ENCODE data around the gene LRRC4B. TPM values are rescaled to one million over a fixed set of nuclear protein-coding genes. Genes with fewer than 3 reads are reported as not detected.

LRRC4B gene
- polyA plus RNA-seq, 1 of the 3 experiments (the other 2 are of a cell fraction), result 6.9 TPM

DNA sequence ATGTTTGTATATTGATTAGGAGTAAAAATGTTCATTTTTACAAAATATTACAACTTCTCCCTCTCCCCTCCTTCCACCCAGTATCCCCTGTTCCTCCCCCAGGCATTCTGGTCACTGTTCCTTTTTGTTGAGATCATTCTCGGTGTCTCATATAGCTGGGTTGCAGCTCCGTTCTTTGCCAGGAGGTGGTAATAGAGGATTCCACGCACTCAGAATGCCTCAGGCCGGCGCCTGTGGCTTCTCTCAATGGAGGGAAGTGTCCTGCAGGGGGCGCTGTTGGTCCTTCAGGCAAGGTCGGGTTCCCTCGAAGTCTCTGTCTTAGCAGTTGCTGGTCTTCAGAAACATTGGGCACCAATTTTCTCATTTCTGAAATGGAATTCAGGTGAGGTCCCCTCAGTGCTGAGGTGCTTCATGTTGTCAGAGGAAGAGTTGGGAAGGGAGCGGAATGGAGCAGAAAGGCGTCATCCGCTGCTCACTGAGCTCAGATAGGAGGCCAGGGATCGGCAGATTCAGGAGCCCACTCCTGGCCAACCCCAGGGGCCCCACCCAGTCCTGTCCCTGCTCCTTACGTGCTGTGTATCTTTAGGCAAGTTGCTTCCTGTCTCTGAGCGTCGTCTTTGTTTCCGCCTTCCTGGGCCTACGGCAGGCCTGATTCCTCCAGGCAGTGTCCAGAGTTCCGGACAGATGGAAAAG is 81.3 kb downstream of the LRRC4B start:
- Histone ChIP-seq H3K36me3 (replicated peaks in 1 of 2; ENCODE audit: control insufficient read depth in 1 of 2, insufficient read depth in 2 of 2, low read length in 1 of 2) (peaks cover 3 to 8% of the 10 kb centered on the region in 2 experiments), H3K4me2 (no peak overlapping the region), H3K27ac (ENCODE audit: low read depth in 2 of 2, low read length in 1 of 2) (no peak overlapping the region), H3K27me3 (ENCODE audit: insufficient read depth) (peaks cover 5% of the 10 kb centered on the region; the same call in 1 of the 2 replicates), H3K4me1 (ENCODE audit: control insufficient read depth in 1 of 2, insufficient read depth in 2 of 2, low read depth in 1 of 2, low read length in 1 of 2) (peaks cover 0 to 3% of the 10 kb centered on the region in 2 experiments; a peak in 1 of 4 replicates), H3F3A (replicated peaks; ENCODE audit: insufficient read depth) (no peaks in the 10 kb centered on the region), H3K9ac (no peak overlapping the region), H3K9me3 (no peaks in the 10 kb centered on the region; the same call in 1 of the 2 replicates), H3K9me2 (no peaks in the 10 kb centered on the region), H3K4me3 (ENCODE audit: low read depth in 2 of 2, low read length in 1 of 2) (peak overlapping the region in 1 of 2 experiments; percentile 18; a peak in 1 of 4 replicates), H3K79me2 (ENCODE audit: insufficient read depth) (no peaks in the 10 kb centered on the region), H4K20me1 (ENCODE audit: insufficient read depth) (no peaks in the 10 kb centered on the region), H2AFZ (ENCODE audit: low read depth) (no peak overlapping the region)
- ChIA-PET POLR2A (no interaction called here), CTCF (interaction anchor here (1.2 to 2.6 kb wide), 4 partner anchors 14 to 69 kb away, joined by 3 to 8 read pairs (median 5); no protein-coding TSS in a partner anchor)
- peak; percentile 57 for DNase-seq
- TF ChIP-seq, protein P1, sequence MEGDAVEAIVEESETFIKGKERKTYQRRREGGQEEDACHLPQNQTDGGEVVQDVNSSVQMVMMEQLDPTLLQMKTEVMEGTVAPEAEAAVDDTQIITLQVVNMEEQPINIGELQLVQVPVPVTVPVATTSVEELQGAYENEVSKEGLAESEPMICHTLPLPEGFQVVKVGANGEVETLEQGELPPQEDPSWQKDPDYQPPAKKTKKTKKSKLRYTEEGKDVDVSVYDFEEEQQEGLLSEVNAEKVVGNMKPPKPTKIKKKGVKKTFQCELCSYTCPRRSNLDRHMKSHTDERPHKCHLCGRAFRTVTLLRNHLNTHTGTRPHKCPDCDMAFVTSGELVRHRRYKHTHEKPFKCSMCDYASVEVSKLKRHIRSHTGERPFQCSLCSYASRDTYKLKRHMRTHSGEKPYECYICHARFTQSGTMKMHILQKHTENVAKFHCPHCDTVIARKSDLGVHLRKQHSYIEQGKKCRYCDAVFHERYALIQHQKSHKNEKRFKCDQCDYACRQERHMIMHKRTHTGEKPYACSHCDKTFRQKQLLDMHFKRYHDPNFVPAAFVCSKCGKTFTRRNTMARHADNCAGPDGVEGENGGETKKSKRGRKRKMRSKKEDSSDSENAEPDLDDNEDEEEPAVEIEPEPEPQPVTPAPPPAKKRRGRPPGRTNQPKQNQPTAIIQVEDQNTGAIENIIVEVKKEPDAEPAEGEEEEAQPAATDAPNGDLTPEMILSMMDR (IDR thresholded peaks at IDR 0.05), result peak; percentile 55
- TF ChIP-seq TAF1 (IDR thresholded peaks at IDR 0.05; ENCODE audit: borderline replicate concordance, low read depth, low read length) (no peak), RAD21 (IDR thresholded peaks at IDR 0.05; ENCODE audit: low read length) (peak; percentile 30; the same call in 1 of the 2 replicates)
- WGBS (ENCODE audit: low lambda C conversion rate), result 77% methylated on average over 18 of the region's 18 CpGs

DNA sequence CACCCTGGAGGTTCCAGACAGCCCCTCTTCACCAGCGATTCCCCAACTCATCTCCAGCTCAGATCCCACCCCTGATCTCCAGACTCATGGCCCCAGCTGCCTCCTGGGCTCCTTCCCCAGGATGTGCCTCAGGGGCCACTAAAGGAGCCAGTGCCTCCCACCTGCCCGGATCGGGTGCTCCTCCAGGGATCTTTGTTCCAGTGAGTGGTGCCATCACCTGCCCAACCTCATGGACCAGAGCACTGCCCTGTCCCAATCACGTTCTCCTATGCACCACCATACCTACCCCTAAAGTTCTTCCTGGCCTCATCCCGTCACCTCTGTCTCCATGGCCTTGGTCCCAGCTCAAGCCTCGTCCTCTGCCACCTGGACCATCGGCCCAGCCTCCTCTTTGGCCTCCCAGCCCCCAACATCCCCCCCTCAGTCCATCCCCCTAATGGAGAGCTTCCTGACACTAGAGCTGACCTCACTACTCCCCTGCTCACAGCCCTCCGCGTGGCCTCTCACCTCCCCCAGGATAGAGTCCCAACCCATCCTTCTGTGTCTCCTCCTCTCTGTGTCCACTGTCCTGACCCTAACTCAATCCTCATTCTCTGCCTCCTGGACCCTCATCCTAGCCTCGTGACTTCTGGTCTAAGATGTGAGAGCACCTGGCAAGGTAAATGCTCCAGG is 82.8 kb downstream of the LRRC4B start:
- no peak overlapping the region for H3K9ac ChIP-seq
- peaks cover 6 to 20% of the 10 kb centered on the region in 2 experiments for H3K36me3 ChIP-seq (replicated peaks in 1 of 2; ENCODE audit: control insufficient read depth in 1 of 2, insufficient read depth in 2 of 2, low read length in 1 of 2)
- no peak overlapping the region for H3K4me2 ChIP-seq
- no peak overlapping the region for H3K4me3 ChIP-seq (ENCODE audit: low read depth in 2 of 2, low read length in 1 of 2)
- no peak overlapping the region for H3K27ac ChIP-seq (ENCODE audit: low read depth in 2 of 2, low read length in 1 of 2)
- POLR2A ChIA-PET, result no interaction called here
- no peaks in the 10 kb centered on the region for H4K20me1 ChIP-seq (ENCODE audit: insufficient read depth)
- no peaks in the 10 kb centered on the region for H3K79me2 ChIP-seq (ENCODE audit: insufficient read depth)
- CTCF ChIA-PET, result interaction anchor here (1.0 to 1.9 kb wide), 3 partner anchors 19 to 72 kb away, joined by 3 to 6 read pairs (median 4); no protein-coding TSS in a partner anchor
- no peaks in the 10 kb centered on the region for H3K9me2 ChIP-seq
- no peak overlapping the region for H2AFZ ChIP-seq (ENCODE audit: low read depth)
- 86% methylated on average over 10 of the region's 10 CpGs for WGBS (ENCODE audit: low lambda C conversion rate)
- no peaks in the 10 kb centered on the region; the same call in 1 of the 2 replicates for H3K9me3 ChIP-seq
- H3K4me1 ChIP-seq (ENCODE audit: control insufficient read depth in 1 of 2, insufficient read depth in 2 of 2, low read depth in 1 of 2, low read length in 1 of 2), result no peaks in the 10 kb centered on the region; a peak in 1 of 4 replicates
- H3F3A ChIP-seq (replicated peaks; ENCODE audit: insufficient read depth), result no peaks in the 10 kb centered on the region
- DNase-seq, result no peak
- H3K27me3 ChIP-seq (ENCODE audit: insufficient read depth), result no peaks in the 10 kb centered on the region
- TF ChIP-seq, protein P2, sequence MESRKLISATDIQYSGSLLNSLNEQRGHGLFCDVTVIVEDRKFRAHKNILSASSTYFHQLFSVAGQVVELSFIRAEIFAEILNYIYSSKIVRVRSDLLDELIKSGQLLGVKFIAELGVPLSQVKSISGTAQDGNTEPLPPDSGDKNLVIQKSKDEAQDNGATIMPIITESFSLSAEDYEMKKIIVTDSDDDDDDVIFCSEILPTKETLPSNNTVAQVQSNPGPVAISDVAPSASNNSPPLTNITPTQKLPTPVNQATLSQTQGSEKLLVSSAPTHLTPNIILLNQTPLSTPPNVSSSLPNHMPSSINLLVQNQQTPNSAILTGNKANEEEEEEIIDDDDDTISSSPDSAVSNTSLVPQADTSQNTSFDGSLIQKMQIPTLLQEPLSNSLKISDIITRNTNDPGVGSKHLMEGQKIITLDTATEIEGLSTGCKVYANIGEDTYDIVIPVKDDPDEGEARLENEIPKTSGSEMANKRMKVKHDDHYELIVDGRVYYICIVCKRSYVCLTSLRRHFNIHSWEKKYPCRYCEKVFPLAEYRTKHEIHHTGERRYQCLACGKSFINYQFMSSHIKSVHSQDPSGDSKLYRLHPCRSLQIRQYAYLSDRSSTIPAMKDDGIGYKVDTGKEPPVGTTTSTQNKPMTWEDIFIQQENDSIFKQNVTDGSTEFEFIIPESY (IDR thresholded peaks at IDR 0.05; ENCODE audit: borderline replicate concordance, low read depth), result no peak
- TF ChIP-seq EZH2phosphoT487 (IDR thresholded peaks at IDR 0.05; ENCODE audit: borderline replicate concordance, low read depth) (no peak), YY1 (IDR thresholded peaks at IDR 0.05; ENCODE audit: low read depth) (no peak), TAF1 (IDR thresholded peaks at IDR 0.05; ENCODE audit: borderline replicate concordance, low read depth, low read length) (no peak), MXI1 (IDR thresholded peaks at IDR 0.05; ENCODE audit: low read depth, low read length) (no peak), EP300 (IDR thresholded peaks at IDR 0.05; ENCODE audit: borderline replicate concordance in 1 of 2, low read depth in 1 of 2, low read length in 1 of 2) (no peak), GABPA (IDR thresholded peaks at IDR 0.05; ENCODE audit: low read depth) (no peak), FOSL2 (IDR thresholded peaks at IDR 0.05; ENCODE audit: borderline replicate concordance, low read depth) (no peak), FOXJ3 (CRISPR knock-in tag; IDR thresholded peaks at IDR 0.05) (no peak), ELF1 (IDR thresholded peaks at IDR 0.05) (no peak), RAD21 (IDR thresholded peaks at IDR 0.05; ENCODE audit: low read length) (no peak), TEAD4 (IDR thresholded peaks at IDR 0.05; ENCODE audit: borderline replicate concordance, insufficient read depth) (no peak)
- TF ChIP-seq, protein P3, sequence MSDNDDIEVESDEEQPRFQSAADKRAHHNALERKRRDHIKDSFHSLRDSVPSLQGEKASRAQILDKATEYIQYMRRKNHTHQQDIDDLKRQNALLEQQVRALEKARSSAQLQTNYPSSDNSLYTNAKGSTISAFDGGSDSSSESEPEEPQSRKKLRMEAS (IDR thresholded peaks at IDR 0.05; ENCODE audit: low read depth), result no peak
- TF ChIP-seq, protein P4, sequence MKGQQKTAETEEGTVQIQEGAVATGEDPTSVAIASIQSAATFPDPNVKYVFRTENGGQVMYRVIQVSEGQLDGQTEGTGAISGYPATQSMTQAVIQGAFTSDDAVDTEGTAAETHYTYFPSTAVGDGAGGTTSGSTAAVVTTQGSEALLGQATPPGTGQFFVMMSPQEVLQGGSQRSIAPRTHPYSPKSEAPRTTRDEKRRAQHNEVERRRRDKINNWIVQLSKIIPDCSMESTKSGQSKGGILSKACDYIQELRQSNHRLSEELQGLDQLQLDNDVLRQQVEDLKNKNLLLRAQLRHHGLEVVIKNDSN (IDR thresholded peaks at IDR 0.05; ENCODE audit: borderline replicate concordance, low read depth), result no peak
- TF ChIP-seq, protein P5, sequence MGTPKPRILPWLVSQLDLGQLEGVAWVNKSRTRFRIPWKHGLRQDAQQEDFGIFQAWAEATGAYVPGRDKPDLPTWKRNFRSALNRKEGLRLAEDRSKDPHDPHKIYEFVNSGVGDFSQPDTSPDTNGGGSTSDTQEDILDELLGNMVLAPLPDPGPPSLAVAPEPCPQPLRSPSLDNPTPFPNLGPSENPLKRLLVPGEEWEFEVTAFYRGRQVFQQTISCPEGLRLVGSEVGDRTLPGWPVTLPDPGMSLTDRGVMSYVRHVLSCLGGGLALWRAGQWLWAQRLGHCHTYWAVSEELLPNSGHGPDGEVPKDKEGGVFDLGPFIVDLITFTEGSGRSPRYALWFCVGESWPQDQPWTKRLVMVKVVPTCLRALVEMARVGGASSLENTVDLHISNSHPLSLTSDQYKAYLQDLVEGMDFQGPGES (IDR thresholded peaks at IDR 0.05; ENCODE audit: low read depth, low read length), result no peak
- TF ChIP-seq, protein P6, sequence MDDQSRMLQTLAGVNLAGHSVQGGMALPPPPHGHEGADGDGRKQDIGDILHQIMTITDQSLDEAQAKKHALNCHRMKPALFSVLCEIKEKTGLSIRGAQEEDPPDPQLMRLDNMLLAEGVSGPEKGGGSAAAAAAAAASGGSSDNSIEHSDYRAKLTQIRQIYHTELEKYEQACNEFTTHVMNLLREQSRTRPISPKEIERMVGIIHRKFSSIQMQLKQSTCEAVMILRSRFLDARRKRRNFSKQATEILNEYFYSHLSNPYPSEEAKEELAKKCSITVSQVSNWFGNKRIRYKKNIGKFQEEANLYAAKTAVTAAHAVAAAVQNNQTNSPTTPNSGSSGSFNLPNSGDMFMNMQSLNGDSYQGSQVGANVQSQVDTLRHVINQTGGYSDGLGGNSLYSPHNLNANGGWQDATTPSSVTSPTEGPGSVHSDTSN (IDR thresholded peaks at IDR 0.05), result no peak

Data from SK-N-SH (cell line).